Esophagus muscularis mucosa (tissue), 4 donors: ENCODE data around the gene CEP131. TPM values are rescaled to one million over a fixed set of nuclear protein-coding genes. Genes with fewer than 3 reads are reported as not detected.

Experiments
- DNase-seq: peaks from one replicate; pipeline ENCODE4 v3.0.0-alpha.2; 2017; ENCODE audit errors: extremely low spot score
- H3K27ac ChIP-seq, 4 donors: fragments of 200-600 bp; sonication (generic); replicated peaks in 1 of 4; 1 replicate in 3 of 4; 2 replicates in 1 of 4; pipeline ENCODE4 v1.5.1; 2016 to 2019; ENCODE audit warnings: mild to moderate bottlenecking in 1 of 4
- H3K27me3 ChIP-seq, 4 donors: fragments of 200-600 bp; sonication (generic); one replicate each; pipeline versions ENCODE4 v1.5.1 to v1.6.0; 2016 to 2019
- H3K36me3 ChIP-seq, 4 donors: fragments of 200-600 bp; sonication (generic); one replicate each; pipeline ENCODE4 v1.5.1; 2016 to 2019
- H3K4me1 ChIP-seq, 4 donors: fragments of 200-600 bp; sonication (generic); one replicate each; pipeline ENCODE4 v1.5.1; 2016 to 2019
- H3K4me3 ChIP-seq, 4 donors: fragments of 200-600 bp; sonication (generic); 1 replicate in 2 of 4; 2 replicates in 2 of 4; pipeline ENCODE4 v1.5.1; 2016 to 2019; ENCODE audit warnings: mild to moderate bottlenecking in 4 of 4, moderate library complexity in 1 of 4
- H3K9me3 ChIP-seq, 4 donors: fragments of 200-600 bp; sonication (generic); 1 replicate in 3 of 4; 2 replicates in 1 of 4; pipeline ENCODE4 v1.5.1; 2016 to 2019
- EP300 ChIP-seq: sonication (generic); formaldehyde crosslinking; IDR thresholded peaks from one replicate; pipeline ENCODE4 v1.6.1; 2017; ENCODE audit warnings: antibody characterized with exemption
- POLR2A ChIP-seq: fragments of 450-650 bp; IDR thresholded peaks from one replicate; pipeline ENCODE4 v1.6.1; 2017; ENCODE audit warnings: antibody characterized with exemption, moderate library complexity, mild to moderate bottlenecking, low read depth
- POLR2AphosphoS5 ChIP-seq, 2 donors: sonication (generic); formaldehyde crosslinking; IDR thresholded peaks; one replicate each; pipeline ENCODE4 v1.6.1; 2017; ENCODE audit warnings: antibody characterized with exemption in 2 of 2
- WGBS: methylation state at CpG from one replicate; pipeline ENCODE4 v1.1.5; 2018; 5-methylcytosine and 5-hydroxymethylcytosine counted together
- intact Hi-C: fragments of 100-400 bp; cut with DNase I; formaldehyde crosslinking; loops from one replicate; pipeline ENCODE4 v1.15.1; 2023
- total RNA-seq, 4 donors: library from RNA; depleted of rRNA; stranded (reverse); fragments of >200 nt; gene quantifications; one replicate each; pipeline versions ENCODE4 v1.1.0 to v1.2.1, GENCODE V29; 2016
- TF ChIP-seq, protein P1 (sequence below), 3 experiments: fragments of 200-600 bp in 2 of 3; fragments of 450-650 bp in 1 of 3; sonication (generic) in 2 of 3; IDR thresholded peaks; one replicate each; pipeline ENCODE4 v1.5.1; 2017 to 2019; ENCODE audit warnings: antibody characterized with exemption in 3 of 3, mild to moderate bottlenecking in 2 of 3, moderate library complexity in 1 of 3

Gene CEP131
- total RNA-seq, 4 donors from 2014 or later, result 4.5 to 10.6 (median 8.9) TPM

DNA sequence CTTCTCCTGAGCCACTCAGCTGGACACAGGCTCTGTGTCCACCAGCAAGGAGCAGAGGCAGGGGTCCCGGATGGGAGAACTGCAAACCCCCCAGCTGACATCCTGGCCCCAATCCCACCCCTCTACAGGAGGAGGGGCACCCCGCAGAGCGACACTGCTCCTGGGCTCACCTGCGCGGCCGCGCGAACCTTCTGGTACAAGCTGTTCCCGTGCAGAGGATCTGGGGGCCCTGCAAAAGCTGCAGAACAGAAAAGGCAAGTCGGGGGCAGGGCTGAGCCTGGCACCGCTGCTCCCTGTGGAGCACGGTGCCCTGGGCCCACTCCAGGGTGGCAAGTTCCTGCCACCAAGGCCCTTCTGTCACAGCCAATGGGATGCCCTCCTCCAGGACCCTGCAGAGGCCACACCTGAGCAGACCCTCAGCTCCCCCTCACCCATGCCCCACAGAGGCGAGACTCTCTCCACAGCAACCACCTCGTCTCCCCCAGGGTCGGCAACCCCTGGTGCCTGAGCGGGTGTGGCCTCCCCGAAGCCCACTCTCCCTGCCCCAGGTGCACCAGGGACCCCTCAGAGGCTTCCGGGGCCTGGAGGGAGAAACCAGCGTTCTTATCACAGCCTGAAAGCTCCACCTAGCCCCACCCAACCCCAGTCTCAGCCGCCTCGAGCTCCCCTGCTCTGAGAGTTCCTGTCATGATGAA, 11.2 kb upstream of the CEP131 start:
- WGBS, result 89% methylated on average over 18 of the region's 21 CpGs
- intact Hi-C loops, result no loop called here
- H3K4me1 ChIP-seq, result peaks cover 11 to 36% (median 29%) of the 10 kb centered on the region in 4 donors
- no peaks in the 10 kb centered on the region for H3K9me3 ChIP-seq
- TF ChIP-seq EP300, result no peak
- TF ChIP-seq, protein P1, sequence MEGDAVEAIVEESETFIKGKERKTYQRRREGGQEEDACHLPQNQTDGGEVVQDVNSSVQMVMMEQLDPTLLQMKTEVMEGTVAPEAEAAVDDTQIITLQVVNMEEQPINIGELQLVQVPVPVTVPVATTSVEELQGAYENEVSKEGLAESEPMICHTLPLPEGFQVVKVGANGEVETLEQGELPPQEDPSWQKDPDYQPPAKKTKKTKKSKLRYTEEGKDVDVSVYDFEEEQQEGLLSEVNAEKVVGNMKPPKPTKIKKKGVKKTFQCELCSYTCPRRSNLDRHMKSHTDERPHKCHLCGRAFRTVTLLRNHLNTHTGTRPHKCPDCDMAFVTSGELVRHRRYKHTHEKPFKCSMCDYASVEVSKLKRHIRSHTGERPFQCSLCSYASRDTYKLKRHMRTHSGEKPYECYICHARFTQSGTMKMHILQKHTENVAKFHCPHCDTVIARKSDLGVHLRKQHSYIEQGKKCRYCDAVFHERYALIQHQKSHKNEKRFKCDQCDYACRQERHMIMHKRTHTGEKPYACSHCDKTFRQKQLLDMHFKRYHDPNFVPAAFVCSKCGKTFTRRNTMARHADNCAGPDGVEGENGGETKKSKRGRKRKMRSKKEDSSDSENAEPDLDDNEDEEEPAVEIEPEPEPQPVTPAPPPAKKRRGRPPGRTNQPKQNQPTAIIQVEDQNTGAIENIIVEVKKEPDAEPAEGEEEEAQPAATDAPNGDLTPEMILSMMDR (IDR thresholded peaks at IDR 0.05), result no peak
- TF ChIP-seq POLR2A, result no peak
- TF ChIP-seq POLR2AphosphoS5 (IDR thresholded peaks at IDR 0.05), result no peak
- H3K27me3 ChIP-seq, result no peaks in the 10 kb centered on the region
- H3K27ac ChIP-seq, result no peak overlapping the region
- DNase-seq, result no peak
- H3K4me3 ChIP-seq, result no peak overlapping the region
- H3K36me3 ChIP-seq, result peaks cover 29 to 76% (median 65%) of the 10 kb centered on the region in 4 donors

DNA sequence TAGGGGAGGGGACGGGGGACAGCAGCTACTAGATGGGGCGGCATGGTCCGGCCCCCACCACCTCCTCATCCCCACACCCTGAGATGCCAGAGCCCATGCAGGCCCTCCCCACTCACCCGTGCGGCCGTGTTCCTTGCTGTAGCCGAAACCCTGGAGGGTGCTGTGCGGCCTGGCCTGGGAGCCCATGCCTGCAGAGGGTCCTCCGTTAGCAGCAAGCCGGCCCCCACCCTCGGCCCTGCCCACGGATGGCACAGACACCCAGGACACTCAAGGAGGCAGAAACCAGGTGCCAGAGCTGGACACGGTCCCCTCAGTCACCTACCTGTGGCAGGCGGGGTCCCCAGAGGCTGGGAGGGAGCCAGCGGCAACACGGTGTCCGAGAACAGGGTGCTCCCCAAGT, 10.6 kb upstream of the CEP131 start:
- DNase-seq, result no peak
- H3K9me3 ChIP-seq, result no peaks in the 10 kb centered on the region
- H3K4me3 ChIP-seq, result no peak overlapping the region
- H3K27me3 ChIP-seq, result no peaks in the 10 kb centered on the region
- TF ChIP-seq, protein P1 (IDR thresholded peaks at IDR 0.05), result no peak
- TF ChIP-seq POLR2A (no peak), EP300 (no peak), POLR2AphosphoS5 (IDR thresholded peaks at IDR 0.05) (no peak)
- 89% methylated on average over 9 of the region's 17 CpGs for WGBS
- intact Hi-C loops, result no loop called here
- H3K27ac ChIP-seq, result no peak overlapping the region
- H3K36me3 ChIP-seq, result peaks cover 29 to 82% (median 72%) of the 10 kb centered on the region in 4 donors
- peaks cover 11 to 33% (median 28%) of the 10 kb centered on the region in 4 donors for H3K4me1 ChIP-seq

DNA sequence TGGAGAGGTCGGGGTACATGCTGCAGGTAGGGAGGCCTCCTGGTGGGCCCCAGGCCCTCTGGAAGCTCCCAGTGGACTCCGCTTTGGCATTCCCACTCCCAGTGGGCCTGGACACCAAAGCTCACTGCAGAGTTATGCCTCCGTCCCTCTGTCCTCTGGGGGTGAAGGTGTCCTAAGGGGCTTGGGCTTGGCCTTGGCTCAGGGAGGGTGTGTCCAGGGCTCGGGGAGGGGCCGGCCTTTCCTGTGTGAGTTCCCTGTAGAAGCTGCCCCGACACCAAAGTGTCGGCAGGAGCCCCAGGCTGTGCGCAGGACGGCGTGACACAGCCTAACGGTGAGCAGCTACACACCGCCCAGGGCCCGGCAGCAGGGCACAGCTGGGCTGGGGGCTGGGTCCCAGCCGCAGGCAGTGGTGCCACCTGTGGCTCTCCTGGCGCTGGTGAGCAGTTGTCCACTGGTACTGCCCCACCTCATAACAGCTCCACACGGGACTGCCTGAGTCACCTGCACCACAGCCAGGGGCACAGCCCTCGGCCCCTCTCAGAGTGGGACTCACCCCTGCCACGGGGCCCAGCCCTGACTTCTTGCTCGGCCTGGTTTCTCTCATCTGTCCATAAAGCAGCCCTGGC, 10.0 kb upstream of the CEP131 start:
- Histone ChIP-seq H3K9me3 (no peaks in the 10 kb centered on the region), H3K36me3 (peaks cover 29 to 86% (median 73%) of the 10 kb centered on the region in 4 donors), H3K27ac (no peak overlapping the region), H3K4me3 (no peak overlapping the region), H3K27me3 (no peaks in the 10 kb centered on the region), H3K4me1 (peaks cover 5 to 27% (median 22%) of the 10 kb centered on the region in 4 donors)
- no peak for TF ChIP-seq POLR2A
- TF ChIP-seq EP300, result no peak
- TF ChIP-seq POLR2AphosphoS5 (IDR thresholded peaks at IDR 0.05), result no peak
- TF ChIP-seq, protein P1 (IDR thresholded peaks at IDR 0.05), result no peak
- 87% methylated on average over 3 of the region's 19 CpGs for WGBS
- DNase-seq, result no peak
- intact Hi-C loops, result no loop called here

DNA sequence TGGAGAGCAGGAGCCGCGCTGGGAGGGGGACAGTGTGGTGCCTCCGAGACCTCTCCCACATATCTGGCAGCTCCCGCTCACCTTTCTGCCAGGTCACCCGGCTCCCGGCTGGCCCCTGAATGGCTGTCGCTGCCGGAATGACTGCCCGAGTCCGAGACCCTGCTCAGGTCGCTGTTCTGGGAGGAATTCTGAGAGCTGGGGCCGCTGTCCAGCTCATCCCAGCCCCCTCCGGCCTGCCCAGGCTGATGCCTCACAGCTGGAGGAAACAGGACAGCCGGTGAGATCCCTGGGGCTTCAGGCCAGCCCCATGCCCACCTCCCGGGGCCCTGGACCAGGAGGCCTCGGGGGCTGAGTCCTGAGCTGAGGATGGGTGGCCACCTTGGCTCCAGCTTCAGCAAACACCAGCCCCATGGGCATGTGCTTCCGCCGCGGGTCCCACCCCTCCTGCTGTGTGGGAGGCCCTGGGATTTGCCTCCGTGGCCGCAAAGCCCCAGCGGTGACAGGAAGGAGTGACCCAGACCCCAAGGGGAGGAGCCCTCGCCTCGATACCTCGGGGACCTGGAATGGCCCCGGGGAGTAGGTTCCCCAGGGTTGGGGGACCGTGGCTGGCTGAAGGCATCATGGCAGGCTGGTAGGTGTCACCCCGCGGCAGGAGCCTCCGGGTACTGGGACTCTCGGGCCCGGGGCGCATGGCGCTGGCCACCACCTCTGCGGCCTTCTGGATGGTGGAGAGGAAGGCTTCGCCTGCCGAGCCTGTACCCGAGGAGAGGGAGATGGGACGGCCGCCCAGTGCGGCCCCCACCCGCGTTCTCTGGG, 9.2 kb upstream of the CEP131 start:
- Histone ChIP-seq H3K27me3 (no peaks in the 10 kb centered on the region), H3K27ac (no peak overlapping the region), H3K36me3 (peaks cover 29 to 86% (median 73%) of the 10 kb centered on the region in 4 donors), H3K4me3 (no peak overlapping the region), H3K4me1 (peaks cover 0 to 19% (median 15%) of the 10 kb centered on the region in 4 donors), H3K9me3 (no peaks in the 10 kb centered on the region)
- 85% methylated on average over 29 of the region's 43 CpGs for WGBS
- TF ChIP-seq POLR2A, result no peak
- TF ChIP-seq, protein P1 (IDR thresholded peaks at IDR 0.05), result no peak
- TF ChIP-seq POLR2AphosphoS5 (IDR thresholded peaks at IDR 0.05), result no peak
- no peak for TF ChIP-seq EP300
- no peak for DNase-seq
- intact Hi-C loops, result no loop called here
